H9 (cell line): ENCODE measurements around the gene ADGRL3. TPM values are rescaled to one million over a fixed set of nuclear protein-coding genes. Genes with fewer than 3 reads are reported as not detected.

Experiments
- DNase-seq: peaks from one replicate; pipeline ENCODE4 v3.0.0-alpha.2; 2017
- H2AFZ ChIP-seq: one replicate; pipeline ENCODE4 v1.6.1; 2013; ENCODE audit warnings: mild to moderate bottlenecking, low read length, control low read depth, moderate library complexity
- H2AK5ac ChIP-seq: 2 replicates; pipeline ENCODE4 v1.6.1; 2013; ENCODE audit warnings: low read length, control low read depth, mixed read lengths; ENCODE audit not compliant: insufficient read length
- H2BK120ac ChIP-seq: one replicate; pipeline ENCODE4 v1.6.1; 2013; ENCODE audit warnings: low read depth, mild to moderate bottlenecking, low read length, control low read depth, inconsistent platforms; ENCODE audit not compliant: poor library complexity, severe bottlenecking
- H2BK12ac ChIP-seq: 2 replicates; pipeline ENCODE4 v1.6.1; 2013; ENCODE audit warnings: low read length, control low read depth, mixed read lengths, low read depth; ENCODE audit not compliant: insufficient read length
- H2BK15ac ChIP-seq: 2 replicates; pipeline ENCODE4 v1.6.1; 2013; ENCODE audit warnings: low read depth, low read length, control low read depth
- H2BK20ac ChIP-seq: one replicate; pipeline ENCODE4 v1.6.1; 2013; ENCODE audit warnings: low read depth, mild to moderate bottlenecking, low read length, control low read depth, inconsistent platforms; ENCODE audit not compliant: poor library complexity, severe bottlenecking
- H2BK5ac ChIP-seq: 2 replicates; pipeline ENCODE4 v1.6.1; 2013; ENCODE audit warnings: low read length, control low read depth, mixed read lengths; ENCODE audit not compliant: insufficient read length
- H3K14ac ChIP-seq: 2 replicates; pipeline ENCODE4 v1.6.1; 2013; ENCODE audit warnings: low read length, control low read depth; ENCODE audit not compliant: insufficient read depth
- H3K18ac ChIP-seq: 2 replicates; pipeline ENCODE4 v1.6.1; 2013; ENCODE audit warnings: low read depth, mild to moderate bottlenecking, mixed read lengths, low read length, control low read depth; ENCODE audit not compliant: insufficient read length
- H3K23ac ChIP-seq: 2 replicates; pipeline ENCODE4 v1.6.1; 2013; ENCODE audit warnings: low read length, control low read depth, mixed read lengths, low read depth; ENCODE audit not compliant: insufficient read length
- H3K23me2 ChIP-seq: 2 replicates; pipeline ENCODE4 v1.6.1; 2013; ENCODE audit warnings: low read depth, mild to moderate bottlenecking, mixed read lengths, low read length, control low read depth; ENCODE audit not compliant: insufficient read length, poor library complexity, severe bottlenecking
- H3K27ac ChIP-seq: 2 replicates; pipeline ENCODE4 v1.5.1; 2013; ENCODE audit warnings: low read length, control low read depth, mixed read lengths, low read depth; ENCODE audit not compliant: insufficient read length
- H3K27me3 ChIP-seq: 2 replicates; pipeline ENCODE4 v1.6.1; 2013; ENCODE audit warnings: low read length, control low read depth, inconsistent platforms; ENCODE audit not compliant: insufficient read depth
- H3K4ac ChIP-seq: 2 replicates; pipeline ENCODE4 v1.6.1; 2013; ENCODE audit warnings: low read depth, mild to moderate bottlenecking, control low read depth, inconsistent platforms, low read length, moderate library complexity
- H3K4me1 ChIP-seq: 2 replicates; pipeline ENCODE4 v1.6.1; 2013; ENCODE audit warnings: low read length, control low read depth, inconsistent platforms; ENCODE audit not compliant: insufficient read depth
- H3K4me2 ChIP-seq: 2 replicates; pipeline ENCODE4 v1.6.1; 2013; ENCODE audit warnings: low read length, control low read depth, mixed read lengths; ENCODE audit not compliant: insufficient read length, insufficient read depth
- H3K56ac ChIP-seq: 2 replicates; pipeline ENCODE4 v1.6.1; 2013; ENCODE audit warnings: low read depth, mild to moderate bottlenecking, mixed read lengths, low read length, control low read depth; ENCODE audit not compliant: insufficient read length
- H3K79me1 ChIP-seq: 2 replicates; pipeline ENCODE4 v1.6.1; 2013; ENCODE audit warnings: low read depth, mild to moderate bottlenecking, moderate library complexity, low read length, control low read depth, inconsistent platforms; ENCODE audit not compliant: insufficient read depth, poor library complexity, severe bottlenecking
- H3K79me2 ChIP-seq: 2 replicates; pipeline ENCODE4 v1.6.1; 2013; ENCODE audit warnings: low read length, control low read depth, inconsistent platforms; ENCODE audit not compliant: insufficient read depth
- H3K9ac ChIP-seq: 2 replicates; pipeline ENCODE4 v1.6.1; 2013; ENCODE audit warnings: low read length, control low read depth, mixed read lengths; ENCODE audit not compliant: insufficient read length; ENCODE audit errors: extremely low read depth
- H3K9me3 ChIP-seq: one replicate; pipeline ENCODE4 v1.6.1; 2013; ENCODE audit warnings: low read depth, low read length, inconsistent platforms; ENCODE audit not compliant: control insufficient read depth
- H3T11ph ChIP-seq: one replicate; pipeline ENCODE4 v1.6.1; 2013; ENCODE audit warnings: mild to moderate bottlenecking, low read length, control low read depth, inconsistent platforms
- H4K20me1 ChIP-seq: one replicate; pipeline ENCODE4 v1.6.1; 2013; ENCODE audit not compliant: control insufficient read depth, insufficient read length, insufficient read depth
- H4K5ac ChIP-seq: 2 replicates; pipeline ENCODE4 v1.6.1; 2013; ENCODE audit warnings: low read depth, mild to moderate bottlenecking, mixed read lengths, low read length, control low read depth; ENCODE audit not compliant: insufficient read length
- H4K8ac ChIP-seq: replicated peaks from 2 replicates; pipeline ENCODE4 v1.6.1; 2013; ENCODE audit warnings: low read length, control low read depth, mixed read lengths, low read depth; ENCODE audit not compliant: insufficient read length
- H4K91ac ChIP-seq: 2 replicates; pipeline ENCODE4 v1.6.1; 2013; ENCODE audit warnings: low read depth, mild to moderate bottlenecking, moderate library complexity, mixed read lengths, low read length, control low read depth; ENCODE audit not compliant: insufficient read length
- H3K27ac Mint-ChIP-seq, 3 experiments: 2 replicates in 2 of 3; 3 replicates in 1 of 3; pipeline ENCODE4 v1.8.0; 2020 to 2021; ENCODE audit warnings: mixed read lengths in 3 of 3, mild to moderate bottlenecking in 1 of 3, moderate library complexity in 1 of 3
- H3K27me3 Mint-ChIP-seq: 2 replicates; pipeline ENCODE4 v1.8.0; 2021; ENCODE audit warnings: low read depth, mild to moderate bottlenecking, moderate library complexity, mixed read lengths
- H3K36me3 Mint-ChIP-seq, 3 experiments: 2 replicates in 2 of 3; 3 replicates in 1 of 3; pipeline ENCODE4 v1.8.0; 2020 to 2021; ENCODE audit warnings: low read depth in 3 of 3, mixed read lengths in 3 of 3; ENCODE audit not compliant: insufficient read depth in 1 of 3
- H3K4me1 Mint-ChIP-seq, 2 experiments: 2 replicates each; pipeline ENCODE4 v1.8.0; 2020; ENCODE audit warnings: mixed read lengths in 2 of 2
- H3K4me3 Mint-ChIP-seq, 2 experiments: 2 replicates in 1 of 2; 3 replicates in 1 of 2; pipeline ENCODE4 v1.8.0; 2020 to 2021; ENCODE audit warnings: mild to moderate bottlenecking in 2 of 2, mixed read lengths in 2 of 2, moderate library complexity in 1 of 2
- H3K9me3 Mint-ChIP-seq, 2 experiments: 2 replicates in 1 of 2; 3 replicates in 1 of 2; pipeline ENCODE4 v1.8.0; 2020; ENCODE audit warnings: mild to moderate bottlenecking in 2 of 2, mixed read lengths in 2 of 2, moderate library complexity in 1 of 2
- CTCF ChIP-seq: fragments of 200-600 bp; sonication (generic); conservative IDR thresholded peaks from 3 replicates; pipeline ENCODE4 v1.8.0; 2021; ENCODE audit warnings: antibody characterized with exemption, mild to moderate bottlenecking
- WGBS: extraction: QIAGEN DNeasy Blood & Tissue Kit; methylation state at CpG from one replicate; pipeline ENCODE4 v1.1.7; 2013; ENCODE audit warnings: missing lambda C conversion rate, low lambda C conversion rate, mixed read lengths; ENCODE audit not compliant: insufficient read length; ENCODE audit errors: extremely low coverage; 5-methylcytosine and 5-hydroxymethylcytosine counted together
- total RNA-seq: library from RNA; stranded (reverse); gene quantifications from 2 replicates; pipeline ENCODE4 v1.2.1, GENCODE V29; 2021

Gene ADGRL3
- total RNA-seq, 1 experiment from 2014 or later, result 5.9 TPM

- no peaks in the 10 kb centered on the region for H3K9me3 Mint-ChIP-seq
- H3K4me3 Mint-ChIP-seq, result no peak overlapping the region
- no peak overlapping the region for H4K8ac ChIP-seq
- no peak overlapping the region for H2AFZ ChIP-seq
- no peak overlapping the region for H2BK120ac ChIP-seq
- H3T11ph ChIP-seq, result no peak overlapping the region
- H2BK15ac ChIP-seq, result no peak overlapping the region
- no peak overlapping the region for H3K27ac Mint-ChIP-seq
- H2AK5ac ChIP-seq, result no peak overlapping the region
- no peak overlapping the region for H2BK12ac ChIP-seq
- H3K23ac ChIP-seq, result no peak overlapping the region
- H3K27me3 Mint-ChIP-seq, result no peaks in the 10 kb centered on the region
- no CpG with 5 or more reads among the region's 7 CpGs for WGBS
- H3K27me3 ChIP-seq, result no peaks in the 10 kb centered on the region
- H4K20me1 ChIP-seq, result no peaks in the 10 kb centered on the region
- peaks cover 18 to 43% of the 10 kb centered on the region in 2 experiments for H3K4me1 Mint-ChIP-seq
- no peaks in the 10 kb centered on the region for H3K79me2 ChIP-seq
- H4K91ac ChIP-seq, result no peak overlapping the region
- no peak overlapping the region for H3K14ac ChIP-seq
- no peaks in the 10 kb centered on the region for H3K9me3 ChIP-seq
- no peak overlapping the region for H3K56ac ChIP-seq
- no peak overlapping the region for H2BK20ac ChIP-seq
- no peak overlapping the region for H2BK5ac ChIP-seq
- no peak for DNase-seq
- H3K23me2 ChIP-seq, result no peaks in the 10 kb centered on the region
- no peak for TF ChIP-seq CTCF
- H3K18ac ChIP-seq, result no peak overlapping the region
- no peak overlapping the region for H3K4me2 ChIP-seq
- no peaks in the 10 kb centered on the region for H3K79me1 ChIP-seq
- H3K9ac ChIP-seq, result no peak overlapping the region
- no peak overlapping the region for H3K4ac ChIP-seq
- no peak overlapping the region for H3K27ac ChIP-seq
- H3K4me1 ChIP-seq, result peaks cover 8% of the 10 kb centered on the region; the same call in 1 of the 2 replicates
- H4K5ac ChIP-seq, result no peak overlapping the region
- no peaks in the 10 kb centered on the region for H3K36me3 Mint-ChIP-seq
Measured at GRCh38 chr4:61293707-61294400, 93.7 kb downstream of the ADGRL3 start.
